Middle frontal gyrus (tissue), 1 donor: ENCODE measurements around the gene ACTR2.
"Not testable (repeated sequence)": the region's sequence is repeated elsewhere in the genome, so short reads cannot be mapped to it uniquely, and the experiment has no call there.

Experiments used
- DNase-seq: peaks from one replicate; pipeline ENCODE4 v3.0.0-alpha.2; 2015; ENCODE audit warnings: low spot score; ENCODE audit errors: extremely low spot score

The ACTR2 gene

DNA sequence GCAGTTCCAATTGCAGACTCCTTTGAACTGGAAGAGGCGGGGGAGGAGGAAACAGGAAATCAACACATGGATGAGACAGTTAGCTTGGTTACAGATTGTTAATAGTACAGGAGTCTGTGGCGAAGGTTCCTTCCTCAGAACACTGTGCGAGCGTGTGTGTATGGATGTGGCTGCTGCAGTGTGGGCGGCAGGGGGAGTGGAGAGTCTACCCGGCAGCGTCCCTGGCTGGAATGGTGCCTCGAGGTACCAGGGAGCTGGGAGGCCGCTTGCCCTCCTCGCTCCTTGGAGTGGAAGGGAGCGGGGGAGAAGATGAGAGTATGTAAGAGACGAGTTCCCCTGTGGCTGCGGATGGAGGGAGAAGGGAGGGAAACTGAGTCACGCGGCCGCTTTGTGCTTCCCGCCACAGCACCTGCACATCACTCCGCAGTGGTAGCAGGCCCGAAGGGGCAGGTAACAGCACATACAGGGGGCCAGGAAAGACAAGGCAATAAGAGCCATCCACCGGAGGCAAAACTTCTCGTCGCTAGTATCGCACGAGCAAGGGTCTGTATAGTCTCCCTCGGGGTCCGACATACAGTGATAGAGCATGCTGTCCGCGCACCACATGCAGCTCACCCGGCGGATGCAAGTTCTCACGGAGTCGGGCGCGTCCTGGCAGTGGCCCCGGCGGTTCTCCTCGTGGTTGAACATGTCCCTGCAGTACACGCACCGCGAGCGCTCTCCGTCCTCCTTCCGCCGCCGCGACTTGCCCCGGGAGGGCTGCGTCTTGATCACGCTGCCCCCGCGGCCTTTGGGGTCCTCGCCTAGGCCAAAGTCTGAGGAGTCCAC is 85.7 kb downstream of the ACTR2 start:
- no peak for DNase-seq

DNA sequence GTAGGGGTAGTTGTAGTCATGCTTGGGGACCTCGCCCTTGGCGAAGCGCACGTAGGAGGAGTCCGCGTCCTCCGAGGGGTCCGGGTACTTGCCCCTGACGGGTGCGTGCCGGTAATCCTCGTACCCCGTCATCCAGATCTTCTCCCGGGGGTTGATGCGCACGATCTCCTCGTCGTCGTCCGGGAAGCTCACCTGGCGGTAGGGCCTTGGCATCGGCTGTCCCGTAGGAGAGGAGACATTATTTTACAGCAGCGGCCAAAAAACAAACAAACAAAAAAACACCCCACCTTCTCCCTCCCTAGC is 86.3 kb downstream of the ACTR2 start:
- DNase-seq = no peak

DNA sequence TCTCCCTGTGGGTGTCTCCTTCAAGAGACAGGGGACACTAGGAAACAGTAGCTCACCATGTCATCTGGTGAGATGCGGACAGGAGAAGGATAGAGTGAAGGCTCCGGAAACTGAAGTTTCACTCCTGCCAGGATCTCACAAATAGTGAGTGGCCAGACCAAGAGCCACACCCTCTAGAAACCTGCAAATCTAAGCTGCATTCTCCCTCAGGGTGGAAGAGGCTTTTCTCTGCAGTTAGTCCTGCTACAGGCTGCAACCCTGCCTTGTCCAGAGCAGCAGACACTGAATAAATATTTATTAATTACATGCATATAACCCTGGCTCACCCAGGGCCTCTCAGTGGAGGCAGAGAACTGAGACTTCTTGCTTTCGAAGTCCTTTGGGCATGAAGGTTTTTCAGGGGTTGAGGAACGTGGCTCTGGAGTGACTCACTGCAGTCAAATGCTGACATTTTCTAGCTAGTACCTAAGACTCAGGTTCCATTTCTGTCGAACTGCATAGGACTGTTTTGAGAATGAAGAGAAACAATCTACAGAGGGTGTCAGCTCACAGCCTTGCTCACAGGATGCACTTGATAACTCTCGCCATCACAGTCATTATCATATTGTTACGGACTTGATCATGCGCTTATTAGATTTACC is 87.3 kb downstream of the ACTR2 start:
- DNase-seq = no peak

DNA sequence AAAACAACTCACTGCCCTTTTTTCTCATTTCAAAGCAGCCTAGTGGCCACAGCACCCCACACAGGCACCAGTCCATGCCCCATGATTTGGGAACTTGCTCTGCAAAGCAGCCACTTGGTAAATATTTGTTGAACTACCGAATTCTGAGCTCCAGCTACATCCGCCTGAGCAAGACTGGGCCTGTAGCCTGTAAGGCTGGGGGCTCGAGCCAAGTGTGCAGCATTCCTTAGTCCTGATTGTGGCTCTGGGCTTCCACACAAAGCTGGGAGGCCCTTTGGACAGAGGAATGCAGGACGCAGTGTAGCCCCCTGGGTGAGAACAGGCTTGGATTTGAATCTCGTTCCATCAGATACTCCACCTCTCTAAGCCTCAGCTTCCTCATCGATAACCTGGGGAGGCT is 88.4 kb downstream of the ACTR2 start:
- DNase-seq = no peak

DNA sequence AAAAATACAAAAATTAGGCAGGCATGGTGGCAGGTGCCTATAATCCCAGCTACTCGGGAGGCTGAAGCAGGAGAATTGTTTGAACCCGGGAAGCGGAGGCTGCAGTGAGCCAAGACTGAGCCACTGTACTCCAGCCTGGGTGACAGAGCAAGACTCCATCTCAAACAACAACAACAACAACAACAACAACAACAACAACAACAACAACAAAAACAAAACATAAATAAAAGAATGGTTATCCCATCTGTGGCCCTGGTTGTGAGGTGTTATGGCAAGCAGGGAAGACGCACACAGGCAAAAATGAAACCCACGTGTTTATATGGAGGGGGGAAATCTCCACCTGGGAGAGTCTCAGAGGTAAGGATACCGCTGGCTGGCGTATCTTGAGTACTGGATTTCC is 89.7 kb downstream of the ACTR2 start:
- not testable (repeated sequence) for DNase-seq

DNA sequence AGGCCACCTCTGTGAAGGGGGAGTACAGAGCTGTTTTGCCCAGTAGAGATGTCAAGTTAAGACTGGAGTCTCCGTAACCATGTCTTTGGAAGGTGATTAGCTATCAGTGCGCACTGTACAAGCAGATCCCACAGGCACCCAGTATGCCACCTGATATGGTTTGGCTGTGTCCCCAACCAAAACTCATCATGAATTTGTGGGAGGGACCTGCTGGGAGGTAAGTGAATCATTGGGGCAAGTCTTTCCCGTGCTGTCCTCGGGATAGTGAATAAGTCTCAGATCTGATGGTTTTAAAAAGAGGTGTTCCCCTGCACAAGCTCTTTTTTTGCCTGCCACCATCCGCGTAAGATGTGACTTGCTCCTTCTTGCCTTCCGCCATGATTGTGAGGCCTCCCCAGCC is 90.2 kb downstream of the ACTR2 start:
- DNase-seq = no peak

DNA sequence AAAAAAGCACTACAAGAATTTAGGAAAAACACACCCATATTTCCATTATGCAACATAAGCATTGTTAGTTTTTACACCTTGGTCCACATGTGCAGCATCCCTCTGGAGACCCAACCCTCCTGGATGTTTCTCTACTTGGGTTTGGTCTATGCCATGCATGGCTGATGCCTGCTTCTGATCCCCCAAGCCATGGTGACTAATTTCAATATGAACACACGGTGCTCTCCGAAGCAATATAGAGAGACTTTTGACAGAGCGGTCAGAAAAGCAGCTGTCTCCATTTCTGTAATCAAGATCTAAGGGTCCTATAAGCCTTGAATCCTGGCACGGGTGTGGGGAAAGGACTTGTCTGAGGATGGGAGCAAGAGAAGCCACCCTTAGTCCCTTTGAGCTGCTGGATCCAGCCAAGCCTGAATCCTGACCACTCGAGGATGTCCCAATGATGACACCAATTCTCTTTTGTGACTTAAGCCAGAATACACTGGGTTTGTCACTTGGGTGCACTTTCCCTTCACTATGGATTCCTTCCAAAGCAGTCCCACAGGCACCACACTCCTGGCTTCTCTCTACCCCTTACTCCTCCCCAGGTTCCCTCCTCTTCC is 91.5 kb downstream of the ACTR2 start:
- no peak for DNase-seq

DNA sequence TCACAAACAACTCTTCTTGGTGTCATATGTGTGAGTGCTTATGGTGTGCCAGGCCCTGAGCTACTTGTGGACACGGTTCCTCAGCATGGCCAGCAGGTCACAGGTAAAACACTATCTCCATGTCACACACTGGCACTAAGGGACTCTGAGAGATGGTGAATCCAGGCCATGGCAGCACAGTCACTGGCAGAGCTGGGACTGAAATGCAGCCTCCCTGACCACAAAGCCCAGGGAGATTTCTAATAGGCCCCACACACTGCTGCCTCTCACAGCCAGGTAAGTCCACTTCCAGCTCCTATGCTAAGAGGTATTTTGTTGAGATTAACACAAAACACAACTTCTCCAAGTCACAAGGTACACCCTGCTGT is 92.0 kb downstream of the ACTR2 start:
- DNase-seq = no peak

DNA sequence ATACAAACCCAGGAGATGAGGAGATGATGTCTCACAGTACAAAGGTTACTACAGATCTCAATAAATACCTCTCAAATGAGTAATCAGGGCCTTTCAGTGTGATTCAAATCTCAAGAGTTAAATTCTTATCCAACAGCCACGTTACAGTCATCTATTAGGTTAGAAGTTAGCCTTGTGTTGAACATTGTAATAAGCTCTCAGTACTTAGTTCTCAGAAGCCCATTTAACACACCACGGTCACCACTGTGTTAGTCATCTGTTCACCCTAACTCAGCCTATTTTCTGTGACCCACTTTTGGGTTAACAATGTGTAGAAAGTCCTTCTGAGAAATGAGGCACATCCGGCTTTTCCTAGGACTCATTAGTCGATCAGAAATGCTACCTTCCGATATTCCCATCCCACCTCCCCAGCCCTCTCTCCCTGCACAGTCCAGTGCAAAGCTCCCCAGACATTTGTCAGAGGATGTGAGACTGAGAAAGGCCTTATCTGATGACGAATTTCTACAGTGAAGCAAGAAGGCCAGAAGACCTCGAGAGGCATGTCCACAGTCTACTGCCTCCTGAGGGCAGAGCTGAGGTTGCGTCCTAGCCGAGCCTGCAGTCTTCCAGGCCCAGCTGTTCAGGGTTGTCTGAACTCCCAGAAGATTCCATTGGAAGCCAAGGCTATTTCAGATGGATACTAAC is 92.6 kb downstream of the ACTR2 start:
- DNase-seq = no peak
